Fibroblast of the aortic adventitia (primary cell): ENCODE results near the gene ATXN1. TPM values are rescaled to one million over a fixed set of nuclear protein-coding genes. Genes with fewer than 3 reads are reported as not detected.
A peak's percentile ranks its signal among the peaks of the same experiment; 100 is the strongest.
"Not testable (repeated sequence)": the region's sequence is repeated elsewhere in the genome, so short reads cannot be mapped to it uniquely, and the experiment has no call there.

Source experiments
- DNase-seq: peaks from one replicate; pipeline ENCODE4 v3.0.0-alpha.2; 2010; ENCODE audit warnings: low read depth
- H3K4me3 ChIP-seq: 2 replicates; pipeline ENCODE4 v1.5.1; 2011; ENCODE audit warnings: low read depth, mild to moderate bottlenecking, control low read depth, low read length, moderate library complexity
- total RNA-seq: library from RNA; depleted of rRNA; stranded (reverse); fragments of >200 nt; gene quantifications from 2 replicates; pipeline ENCODE4 v1.2.3, GENCODE V29; 2012; ENCODE audit warnings: low replicate concordance
- TF ChIP-seq, protein P1 (sequence below): IDR thresholded peaks from 2 replicates; pipeline ENCODE4 v1.5.1; 2011; ENCODE audit warnings: mild to moderate bottlenecking, low read length, control low read depth, inconsistent platforms; ENCODE audit not compliant: insufficient read depth

The ATXN1 gene
- total RNA-seq, 1 donor, result 39.3 TPM

- TF ChIP-seq, protein P1, sequence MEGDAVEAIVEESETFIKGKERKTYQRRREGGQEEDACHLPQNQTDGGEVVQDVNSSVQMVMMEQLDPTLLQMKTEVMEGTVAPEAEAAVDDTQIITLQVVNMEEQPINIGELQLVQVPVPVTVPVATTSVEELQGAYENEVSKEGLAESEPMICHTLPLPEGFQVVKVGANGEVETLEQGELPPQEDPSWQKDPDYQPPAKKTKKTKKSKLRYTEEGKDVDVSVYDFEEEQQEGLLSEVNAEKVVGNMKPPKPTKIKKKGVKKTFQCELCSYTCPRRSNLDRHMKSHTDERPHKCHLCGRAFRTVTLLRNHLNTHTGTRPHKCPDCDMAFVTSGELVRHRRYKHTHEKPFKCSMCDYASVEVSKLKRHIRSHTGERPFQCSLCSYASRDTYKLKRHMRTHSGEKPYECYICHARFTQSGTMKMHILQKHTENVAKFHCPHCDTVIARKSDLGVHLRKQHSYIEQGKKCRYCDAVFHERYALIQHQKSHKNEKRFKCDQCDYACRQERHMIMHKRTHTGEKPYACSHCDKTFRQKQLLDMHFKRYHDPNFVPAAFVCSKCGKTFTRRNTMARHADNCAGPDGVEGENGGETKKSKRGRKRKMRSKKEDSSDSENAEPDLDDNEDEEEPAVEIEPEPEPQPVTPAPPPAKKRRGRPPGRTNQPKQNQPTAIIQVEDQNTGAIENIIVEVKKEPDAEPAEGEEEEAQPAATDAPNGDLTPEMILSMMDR, result no peak
- DNase-seq, result peak; percentile 11
- H3K4me3 ChIP-seq, result no peak overlapping the region
Measured at GRCh38 chr6:16618962-16619361, 142.3 kb downstream of the ATXN1 start.

DNA sequence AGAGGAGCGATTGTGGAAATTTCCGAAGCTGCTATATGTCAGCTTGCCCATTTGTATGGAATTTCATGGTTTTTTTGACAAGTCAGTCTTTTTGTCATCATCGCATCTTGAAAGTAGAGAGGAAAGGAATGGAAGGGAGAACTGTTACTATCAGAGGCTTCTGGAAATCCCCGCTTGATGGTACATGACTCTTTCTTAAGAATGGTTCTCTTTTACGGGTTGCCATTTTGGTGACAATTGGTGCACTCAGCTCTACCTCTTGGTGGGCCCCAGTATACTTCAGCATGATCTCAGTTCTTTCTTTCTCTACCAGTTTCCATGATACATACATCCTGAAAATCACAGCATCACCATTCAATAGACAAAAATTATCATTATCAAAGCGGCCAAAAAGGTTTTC, 146.0 kb downstream of the ATXN1 start:
- not testable (repeated sequence) for H3K4me3 ChIP-seq, DNase-seq

GRCh38 chr6:16614143-16614542, 147.1 kb downstream of the ATXN1 start:
- DNase-seq, H3K4me3 ChIP-seq: not testable (repeated sequence)

GRCh38 chr6:16613504-16613903, 147.8 kb downstream of the ATXN1 start:
- not testable (repeated sequence) for H3K4me3 ChIP-seq, DNase-seq

DNA sequence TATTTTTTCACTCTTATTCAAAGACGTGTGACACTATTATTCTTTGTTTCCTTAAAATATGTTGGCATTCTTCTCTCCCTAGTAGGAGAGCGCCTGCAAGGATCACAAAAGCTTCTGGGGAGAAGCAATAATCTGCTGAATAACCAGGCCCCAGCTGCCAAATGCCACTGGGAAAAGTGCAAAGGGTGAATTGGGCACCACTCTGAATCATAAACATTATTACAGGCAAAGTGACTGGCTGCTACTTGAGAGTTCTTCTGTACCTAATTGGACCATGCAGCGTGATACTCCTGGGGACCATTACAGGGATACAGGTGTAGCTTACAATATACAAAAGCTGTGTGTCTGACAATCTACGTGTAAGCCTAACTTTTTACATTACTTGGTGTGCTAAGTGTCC, 152.8 kb downstream of the ATXN1 start:
- TF ChIP-seq, protein P1, result no peak
- H3K4me3 ChIP-seq, result no peak overlapping the region
- DNase-seq, result no peak

GRCh38 chr6:16602035-16602434, 159.2 kb downstream of the ATXN1 start:
- TF ChIP-seq, protein P1, result no peak
- H3K4me3 ChIP-seq, result no peak overlapping the region
- no peak for DNase-seq

DNA sequence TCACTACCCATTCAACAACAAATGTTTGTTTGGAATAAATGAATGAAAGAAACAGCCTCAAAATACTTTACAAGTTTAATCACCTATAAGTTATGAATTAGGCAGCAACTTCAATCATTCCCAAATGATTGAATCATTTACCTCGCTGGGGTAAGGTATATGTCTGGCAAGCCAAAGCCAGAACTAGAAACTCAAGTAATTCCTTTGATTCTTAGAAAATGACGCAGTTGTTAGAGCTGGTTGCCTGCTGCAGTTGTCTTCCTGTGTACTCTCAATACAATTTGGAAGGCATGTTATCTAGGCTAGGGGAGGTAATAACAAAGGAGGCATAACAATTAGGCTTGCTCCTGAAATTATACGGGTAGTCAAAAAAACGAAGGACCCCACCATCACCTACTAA, 160.6 kb downstream of the ATXN1 start:
- TF ChIP-seq, protein P1, result no peak
- no peak overlapping the region for H3K4me3 ChIP-seq
- no peak for DNase-seq

DNA sequence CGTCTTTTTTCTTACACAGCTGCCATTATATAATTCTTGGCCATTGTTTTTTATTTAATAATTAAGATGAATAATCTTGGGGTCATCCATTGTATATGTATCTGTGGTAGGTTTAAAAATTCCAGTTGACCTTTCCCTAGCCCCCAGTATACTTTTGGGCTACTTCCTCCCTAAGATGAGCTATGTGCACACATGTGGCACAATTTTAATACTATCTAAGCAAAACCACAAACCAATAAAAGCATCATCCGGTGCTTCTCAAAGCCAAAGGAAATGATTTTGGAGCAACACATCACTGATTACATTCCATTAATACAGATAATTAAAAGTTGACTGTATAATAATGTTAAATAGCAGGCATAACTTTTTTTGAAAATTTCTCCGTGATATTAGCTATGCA, 161.2 kb downstream of the ATXN1 start:
- no peak for DNase-seq
- no peak overlapping the region for H3K4me3 ChIP-seq
- TF ChIP-seq, protein P1, result no peak
